ENCODE results near the gene COQ9.
"Not testable (repeated sequence)": the region's sequence is repeated elsewhere in the genome, so short reads cannot be mapped to it uniquely, and the experiment has no call there.

Gene COQ9

DNA sequence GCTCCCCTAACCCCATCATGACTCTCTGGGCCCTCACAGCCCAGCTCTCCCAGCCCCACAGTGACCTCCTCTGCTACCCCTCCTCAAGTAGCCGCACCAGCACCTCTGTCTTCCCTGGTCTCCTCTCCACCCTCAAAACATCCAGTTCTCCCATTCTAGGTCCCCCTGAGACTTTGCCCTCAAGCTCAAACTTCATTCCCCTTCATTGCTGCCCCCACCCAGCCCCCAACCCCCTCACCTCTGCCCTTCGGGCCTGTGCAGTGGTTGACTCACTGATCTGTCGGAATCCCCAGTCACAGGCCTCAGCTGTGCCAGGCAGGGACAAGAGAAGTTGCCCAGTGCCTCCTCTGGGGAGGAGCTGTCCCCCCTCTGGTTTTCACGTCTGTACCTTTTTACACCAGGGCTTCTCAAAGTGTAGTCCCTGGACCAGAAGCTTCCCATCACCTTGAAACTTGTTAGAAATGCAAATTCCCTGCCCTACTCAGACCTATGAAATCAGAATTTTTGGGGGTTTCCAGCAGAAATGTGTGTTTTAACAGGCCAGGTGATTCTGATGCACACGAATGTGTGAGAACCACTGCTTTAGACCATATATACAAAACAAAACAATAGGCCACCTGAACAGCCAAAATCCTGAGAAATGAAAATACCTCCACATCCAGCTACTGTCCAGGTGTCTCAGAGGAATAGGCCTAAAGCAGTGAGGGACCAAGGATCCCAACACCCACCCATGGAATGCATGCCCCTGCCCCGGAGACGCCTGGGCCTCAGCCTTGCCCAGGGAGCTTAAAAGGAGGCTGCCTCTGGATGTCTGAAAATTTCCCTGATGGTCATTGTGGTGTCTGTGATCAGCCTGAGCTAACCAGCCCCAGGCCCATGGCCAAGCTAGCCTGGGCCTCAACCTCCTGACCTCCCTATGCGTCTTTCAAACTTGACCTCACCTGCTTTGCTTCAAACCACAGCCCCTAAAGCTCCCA lies 39.9 kb downstream of the COQ9 start:
- no peak for DNase-seq

DNA sequence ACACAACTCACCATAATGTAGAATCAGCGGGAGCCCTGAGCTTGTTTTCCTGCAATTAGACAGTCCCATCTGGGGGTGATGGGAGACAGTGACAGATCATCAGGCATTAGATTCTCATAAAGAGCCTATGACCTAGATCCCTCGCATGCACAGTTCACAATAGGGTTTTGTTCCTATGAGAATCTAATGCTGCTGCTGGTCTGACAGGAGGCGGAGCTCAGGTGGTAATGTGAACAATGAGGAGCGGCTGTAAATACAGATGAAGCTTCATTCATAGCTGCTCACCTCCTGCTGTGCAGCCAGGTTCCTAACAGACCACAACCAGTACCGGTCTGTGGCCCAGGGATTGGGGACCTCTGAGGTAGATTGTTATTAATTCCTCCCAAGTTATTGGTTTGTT lies 42.0 kb downstream of the COQ9 start:
- DNase-seq: no peak

DNA sequence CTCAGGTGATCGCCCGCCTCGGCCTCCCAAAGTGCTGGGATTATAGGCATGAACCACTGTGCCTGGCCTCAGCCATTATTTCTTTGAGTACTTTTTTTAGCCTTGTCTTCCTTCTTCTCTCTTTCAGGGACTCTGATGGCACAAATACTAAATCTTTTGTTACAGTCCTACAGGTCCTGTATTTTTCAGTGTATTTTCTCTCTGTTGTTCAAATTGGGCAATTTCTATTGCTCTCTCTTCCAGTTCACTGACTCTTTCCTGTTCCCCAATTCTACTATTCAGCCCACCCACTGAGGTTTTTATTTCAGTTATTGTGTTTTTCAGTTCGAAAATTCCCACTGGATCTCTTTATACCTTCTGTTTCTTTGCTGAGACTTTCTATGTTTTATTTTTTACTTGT lies 46.5 kb downstream of the COQ9 start:
- no peak for DNase-seq

DNA sequence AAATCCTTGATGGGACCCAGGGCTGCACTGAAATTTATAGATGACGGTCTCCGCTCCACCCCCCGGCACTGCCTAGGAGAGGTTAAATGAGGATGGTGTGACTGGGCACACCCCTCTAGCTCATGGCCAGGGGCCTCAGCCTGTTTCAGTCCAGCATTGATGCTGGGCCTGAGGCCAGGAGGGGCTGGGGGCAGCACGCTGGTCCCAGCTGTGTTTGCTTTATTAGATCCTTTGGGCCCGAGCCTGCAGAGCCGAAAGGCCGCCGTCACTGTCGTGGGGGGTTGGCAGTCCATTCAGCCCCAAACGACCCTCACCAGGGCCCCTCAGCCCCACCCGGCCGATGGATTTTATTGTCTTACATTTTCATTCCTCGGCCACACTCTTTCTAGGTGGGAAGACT lies 49.8 kb downstream of the COQ9 start:
- DNase-seq: no peak

DNA sequence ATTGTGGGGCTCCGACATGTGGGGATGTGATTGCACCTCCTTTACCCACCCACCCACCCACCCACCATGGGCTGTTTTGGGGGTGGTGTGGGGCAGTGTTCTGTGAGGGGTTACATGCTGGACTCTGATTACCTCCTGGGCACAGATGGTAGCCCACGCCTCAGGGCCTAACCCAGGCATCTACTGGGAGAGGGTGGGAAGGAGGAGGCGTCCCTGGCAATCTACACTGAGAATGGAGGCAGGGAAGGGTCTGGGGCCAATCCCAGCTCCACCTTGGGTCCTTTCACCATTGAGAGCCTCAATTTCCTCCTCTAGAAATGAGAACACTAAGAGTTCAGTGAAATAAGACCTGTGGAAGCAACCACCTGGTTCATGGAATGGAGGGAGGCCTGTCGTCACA lies 50.8 kb downstream of the COQ9 start:
- DNase-seq: no peak

DNA sequence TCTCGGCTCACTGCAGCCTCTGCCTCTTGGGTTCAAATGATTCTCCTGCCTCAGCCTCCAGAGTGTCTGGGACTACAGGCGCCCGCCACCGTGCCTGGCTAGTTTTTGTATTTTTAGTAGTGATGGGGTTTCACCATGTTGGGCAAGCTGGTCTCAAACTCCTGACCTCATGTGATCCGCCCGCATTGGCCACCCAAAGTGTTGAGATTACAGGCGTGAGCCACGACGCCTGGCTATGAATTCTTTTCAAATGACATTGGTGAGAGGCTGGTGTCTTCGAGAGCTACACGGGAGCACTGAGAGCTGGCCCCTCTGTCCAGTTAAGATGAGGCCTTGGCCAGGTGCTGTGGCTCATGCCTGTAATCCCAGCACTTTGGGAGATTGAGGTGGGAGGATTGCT lies 52.7 kb downstream of the COQ9 start:
- DNase-seq: not testable (repeated sequence)

DNA sequence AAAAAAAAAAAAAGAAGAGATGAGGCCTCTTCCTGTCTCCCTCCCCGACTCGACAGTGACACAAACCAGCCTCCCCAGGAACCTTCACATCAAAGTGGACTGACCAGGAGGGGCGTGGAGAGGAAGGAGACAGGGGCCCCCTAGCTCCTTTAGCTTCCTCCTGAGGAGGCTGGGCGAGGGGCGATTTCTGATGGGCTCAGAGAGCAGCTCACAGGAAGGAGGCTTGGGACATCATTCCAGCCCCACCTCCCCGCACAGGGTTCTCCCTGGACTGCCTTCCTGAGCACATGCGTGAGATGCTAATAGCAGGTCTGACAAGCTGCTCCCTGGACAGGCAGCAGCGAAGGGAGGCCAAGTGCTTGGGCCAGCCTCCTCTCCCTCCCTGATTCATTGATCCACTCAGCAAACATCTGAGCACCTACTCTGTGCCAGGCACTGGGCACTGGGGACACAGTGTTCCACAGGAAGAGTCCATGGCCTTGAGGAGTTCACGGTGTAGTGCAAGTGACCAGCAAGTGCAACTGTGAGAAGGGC lies 53.4 kb downstream of the COQ9 start:
- peak; percentile 38 for DNase-seq

DNA sequence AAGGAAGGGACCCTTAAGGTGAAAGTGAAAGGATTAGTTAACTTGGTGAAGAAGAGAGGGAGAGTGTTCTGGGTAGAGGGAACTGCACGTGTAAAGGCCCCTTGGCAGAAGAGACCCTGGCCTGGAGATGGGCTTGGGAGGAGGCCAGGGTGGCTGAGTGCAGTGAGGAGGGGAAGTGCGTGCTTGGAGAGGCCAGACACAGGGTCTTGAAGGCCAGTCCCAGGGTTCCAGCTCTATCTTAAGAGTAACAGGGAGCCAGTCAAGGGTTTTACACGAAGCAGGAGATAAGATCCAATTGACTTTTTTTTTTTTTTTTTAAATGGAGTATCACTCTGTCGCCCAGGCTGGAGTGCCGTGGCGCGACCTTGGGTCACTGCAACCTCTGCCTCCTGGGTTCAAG lies 54.2 kb downstream of the COQ9 start:
- DNase-seq: no peak

DNA sequence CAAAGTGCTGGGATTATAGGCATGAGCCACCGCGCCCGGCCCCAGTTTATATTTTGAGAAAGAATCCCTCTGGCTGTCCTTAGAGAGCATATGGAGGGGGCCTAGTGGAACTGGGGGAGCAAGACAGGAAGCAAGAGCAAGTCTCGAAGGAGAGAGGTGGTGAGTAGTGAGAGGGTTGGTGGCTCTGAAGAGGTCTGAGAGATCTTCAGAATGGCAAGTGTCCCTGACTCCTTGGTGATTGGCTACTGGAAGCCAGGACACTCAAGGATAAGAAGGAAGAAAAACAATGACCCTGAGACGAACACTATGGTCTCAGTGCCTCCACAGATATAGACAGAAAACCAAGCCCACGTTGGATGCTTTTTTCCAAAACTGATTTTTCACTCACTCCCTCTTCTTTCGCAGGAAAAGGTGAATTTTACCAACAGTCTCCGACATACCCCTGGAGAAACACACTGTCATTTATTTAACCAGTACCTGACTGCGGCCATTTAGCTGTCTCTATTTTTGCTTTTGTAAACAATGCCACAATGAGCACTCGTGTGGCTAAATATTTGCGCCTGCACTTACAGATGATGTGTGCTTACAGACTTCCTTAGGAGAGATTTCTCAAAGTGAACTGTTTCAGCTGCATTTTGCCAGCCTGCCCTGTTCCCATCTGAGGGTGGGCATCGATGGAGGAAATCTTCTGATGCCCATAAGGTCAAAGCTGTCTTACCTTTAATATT lies 54.9 kb downstream of the COQ9 start:
- peak; percentile 86 for DNase-seq

DNA sequence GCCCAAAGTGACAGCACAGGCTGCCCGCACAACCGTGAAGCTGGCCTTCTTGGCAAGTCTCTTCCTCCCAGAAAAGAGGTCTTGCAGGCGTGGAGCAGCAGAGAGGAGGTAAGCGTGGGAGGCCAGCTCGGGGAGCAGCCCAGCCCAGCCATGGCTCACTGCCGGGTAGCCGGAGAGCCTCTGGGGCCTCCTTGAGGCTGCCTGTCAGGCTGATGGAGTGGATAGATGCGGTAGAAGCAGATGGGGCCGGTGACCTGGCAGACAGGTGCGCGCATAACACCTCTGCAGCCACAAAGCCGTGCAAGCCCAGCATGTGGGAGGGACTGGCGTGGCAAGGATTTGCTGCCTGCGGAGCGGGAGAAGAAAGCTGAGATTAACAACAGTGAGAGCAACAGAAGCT lies 56.1 kb downstream of the COQ9 start:
- DNase-seq: peak; percentile 96

DNA sequence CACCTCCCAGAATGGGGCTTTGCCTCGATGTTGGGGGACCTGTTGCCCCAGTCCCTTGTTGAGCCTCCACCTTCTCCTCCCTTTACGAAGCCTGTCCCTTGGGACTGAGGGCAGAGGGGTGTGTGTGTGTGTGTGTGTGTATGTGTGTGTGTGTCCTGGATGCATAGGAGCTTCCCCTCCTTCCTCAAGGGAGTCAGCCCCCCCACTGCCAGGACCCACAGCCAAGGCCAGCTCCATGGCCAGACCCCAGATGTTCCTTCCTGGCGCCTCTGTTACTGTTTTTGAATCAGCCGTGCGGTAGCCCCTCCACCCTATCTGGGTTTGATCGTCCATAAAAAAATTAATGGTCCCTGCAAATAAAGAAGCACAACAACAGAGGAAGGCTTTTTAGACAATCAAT lies 56.7 kb downstream of the COQ9 start:
- no peak for DNase-seq

DNA sequence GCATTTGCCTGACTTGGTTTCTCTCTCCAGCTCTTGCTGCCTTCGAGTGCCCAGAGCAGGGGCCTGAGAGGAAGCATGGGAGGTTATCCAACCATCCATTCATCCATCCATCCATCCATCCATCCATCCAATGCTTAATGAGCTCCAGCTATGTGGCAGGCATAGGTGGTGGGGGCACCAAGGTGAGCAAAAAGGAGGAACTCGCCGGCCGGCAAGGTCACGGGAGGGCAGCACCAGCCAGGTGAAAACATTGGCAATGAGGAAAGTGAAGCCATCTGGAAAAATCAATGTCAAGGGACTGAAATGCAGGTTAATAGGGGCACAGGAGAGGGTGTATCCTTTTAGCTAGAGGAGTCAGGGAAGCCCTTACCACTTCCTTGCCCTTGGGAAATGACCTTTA lies 57.2 kb downstream of the COQ9 start:
- no peak for DNase-seq

DNA sequence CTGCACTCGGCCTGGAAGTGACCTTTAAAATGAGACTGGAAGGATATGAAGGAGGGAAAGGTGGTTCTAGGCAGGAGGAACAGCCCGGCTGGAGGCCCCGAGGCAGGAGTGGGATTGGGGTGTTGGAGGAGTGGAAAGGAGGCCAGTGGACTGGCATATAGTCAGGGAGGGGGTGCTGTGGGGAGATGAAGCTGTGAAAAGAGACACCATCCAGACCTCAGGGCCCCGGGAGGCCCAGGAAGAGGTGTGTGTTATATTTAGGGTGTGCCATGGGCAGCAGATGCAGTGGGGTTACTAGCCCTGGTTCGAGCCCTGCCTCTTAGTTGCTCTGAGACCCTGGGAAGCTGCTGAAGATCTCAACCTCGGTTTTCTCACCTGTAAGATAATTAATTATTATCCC lies 57.9 kb downstream of the COQ9 start:
- no peak for DNase-seq

DNA sequence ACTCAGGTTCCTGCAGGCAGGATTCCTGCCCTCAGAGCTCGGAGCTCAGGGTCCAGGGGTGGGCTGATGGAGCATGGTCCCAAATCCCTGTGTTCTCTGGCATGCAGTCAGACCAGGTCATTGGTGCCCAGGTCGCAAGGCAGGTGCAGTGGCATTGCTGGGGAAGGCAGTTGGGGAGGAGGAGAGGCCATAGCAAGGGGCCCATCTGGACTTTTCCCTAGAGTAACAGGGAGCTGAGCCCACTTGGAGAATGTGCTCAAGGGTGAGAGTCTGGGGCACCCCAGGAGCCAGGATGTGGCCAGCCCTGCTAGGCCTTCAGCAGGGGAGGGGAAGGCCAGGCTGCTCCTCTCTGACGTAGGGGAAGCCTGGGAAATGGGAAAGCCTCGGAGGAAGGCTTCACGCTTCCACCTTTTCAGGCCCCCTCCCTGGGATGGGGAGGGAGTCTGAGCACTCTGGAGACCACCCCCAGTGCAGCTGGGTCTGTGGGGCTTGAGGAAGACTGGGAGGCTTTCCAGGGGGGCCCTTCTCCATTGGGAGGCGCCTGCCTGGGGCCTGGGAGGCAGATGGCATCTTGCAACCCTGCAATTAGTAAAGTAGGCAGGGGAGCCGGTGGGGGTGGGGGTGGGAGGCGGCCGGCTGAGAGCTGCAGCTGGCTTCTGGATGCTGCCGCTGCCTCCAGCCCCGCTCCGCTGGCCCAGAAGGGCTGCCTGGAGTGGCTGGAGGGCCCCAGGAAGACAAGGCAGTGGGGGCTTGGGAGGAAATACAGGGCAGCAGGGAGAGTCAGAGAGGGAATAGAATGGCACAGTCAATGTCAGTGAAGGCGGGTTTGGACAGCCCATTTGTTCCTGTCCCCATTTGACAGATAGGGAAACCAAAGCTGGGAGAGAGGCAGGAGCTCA lies 60.1 kb downstream of the COQ9 start:
- peak; percentile 26 for DNase-seq

DNA sequence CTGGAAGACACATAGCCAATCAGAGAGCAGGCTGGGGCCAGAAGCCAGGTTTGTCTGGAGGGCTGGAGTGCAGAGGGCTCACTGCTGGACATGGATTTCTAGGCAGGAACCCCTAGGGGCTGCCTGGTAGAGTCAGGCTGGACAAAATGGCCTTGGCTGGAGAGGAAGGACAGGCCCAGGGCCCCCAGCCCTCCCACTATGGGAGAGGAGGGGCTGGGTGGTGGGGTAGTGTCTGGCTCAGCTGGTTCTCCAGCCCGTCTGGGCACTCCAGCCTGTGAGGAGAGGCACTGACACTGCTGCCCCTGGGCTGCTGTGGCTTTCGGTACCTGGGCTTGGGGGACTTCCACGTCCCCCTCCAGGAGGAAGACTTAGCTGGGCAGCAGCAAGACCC lies 60.8 kb downstream of the COQ9 start:
- DNase-seq: no peak

DNA sequence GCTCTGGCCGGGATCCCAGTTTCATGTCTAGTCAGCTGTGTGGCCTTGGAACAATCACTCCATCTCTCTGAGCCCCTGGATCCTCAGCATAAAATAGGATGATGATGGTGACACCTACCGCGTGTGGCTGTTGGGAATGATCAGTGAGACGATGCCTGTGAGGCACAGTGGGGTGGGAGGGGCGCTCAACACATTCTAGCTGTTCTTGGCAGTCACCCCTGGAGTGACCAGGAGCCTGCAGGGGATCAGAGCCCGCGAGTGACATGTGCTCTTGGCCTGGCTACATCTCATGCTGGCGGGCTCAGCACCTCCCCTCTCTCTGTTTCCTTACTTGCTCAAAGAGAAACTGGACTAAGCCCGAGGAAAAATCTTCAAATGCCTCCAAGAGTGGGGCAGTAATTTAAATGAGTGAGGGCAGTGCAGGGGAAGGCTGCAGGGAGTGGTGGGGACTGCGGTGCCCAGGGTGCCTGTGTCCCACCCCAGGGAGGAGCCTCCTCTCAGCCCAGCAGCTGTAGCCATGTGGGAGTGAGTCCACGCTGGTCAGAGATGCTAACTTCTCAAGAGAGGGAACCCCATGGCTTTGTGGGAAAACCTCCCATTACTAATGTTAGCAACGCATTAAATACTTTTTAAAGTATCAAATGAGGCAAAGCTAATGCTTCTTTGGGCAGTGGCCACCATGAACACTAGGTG lies 62.1 kb downstream of the COQ9 start:
- DNase-seq: no peak

DNA sequence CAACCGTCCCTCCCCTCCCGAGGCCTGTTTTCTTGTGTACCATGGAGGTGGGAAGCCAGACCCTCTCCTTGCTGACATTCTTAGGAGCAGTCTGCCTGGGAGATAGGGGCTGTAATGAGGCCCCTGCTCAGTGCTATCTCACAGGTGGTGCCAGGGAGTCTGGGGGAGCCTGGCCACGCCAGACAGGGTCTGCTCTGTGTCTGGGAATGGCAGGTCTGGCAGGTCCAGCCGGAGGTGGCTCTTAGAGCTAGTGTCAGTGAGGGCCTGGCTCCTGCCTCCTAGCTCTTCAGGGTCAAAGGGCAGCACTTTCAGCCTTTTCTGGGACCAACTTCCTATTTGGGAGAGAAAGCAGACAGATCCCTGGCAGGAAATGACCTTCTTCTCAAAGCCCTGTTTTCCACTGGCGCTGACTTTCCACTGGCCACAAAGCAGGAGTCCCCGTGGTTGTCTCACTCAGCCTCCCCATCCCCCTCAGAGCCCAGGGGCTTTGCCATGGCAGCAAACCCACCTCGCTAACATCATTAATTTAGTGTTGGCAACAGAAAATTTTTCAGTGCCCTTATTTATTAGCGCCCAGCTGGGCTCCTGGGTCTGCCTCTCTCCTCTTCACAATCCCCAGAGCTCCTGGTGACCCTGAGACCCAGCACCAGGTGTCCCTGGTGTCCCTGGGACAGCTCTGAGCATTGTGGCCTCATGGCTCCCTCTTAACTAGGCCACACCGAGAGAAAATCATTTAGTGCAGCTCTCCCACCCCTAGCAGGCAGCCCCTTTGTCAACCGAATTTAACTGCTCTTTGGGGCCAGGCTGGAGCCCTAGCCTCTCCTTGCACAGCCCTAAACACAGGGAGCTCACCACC lies 63.0 kb downstream of the COQ9 start:
- DNase-seq: no peak

Data from DMS53 (cell line).